Activated CD4-positive, CD25-positive, alpha-beta regulatory T cell treated with anti-CD3 and anti-CD28 coated beads, Interleukin-2, amount 50 U/mL, for 24 hours (primary cell): Measurements from ENCODE around the gene RGS4.
"Not testable (repeated sequence)": the region's sequence is repeated elsewhere in the genome, so short reads cannot be mapped to it uniquely, and the experiment has no call there.

Experiments used
- ATAC-seq, 2 donors: fragments of 150-1000 bp; cut with Tn5 transposase; one replicate each; pipeline ENCODE4 v1.10.0; 2021; ENCODE audit warnings: mild to moderate bottlenecking in 1 of 2, moderate library complexity in 1 of 2

RGS4 gene

DNA sequence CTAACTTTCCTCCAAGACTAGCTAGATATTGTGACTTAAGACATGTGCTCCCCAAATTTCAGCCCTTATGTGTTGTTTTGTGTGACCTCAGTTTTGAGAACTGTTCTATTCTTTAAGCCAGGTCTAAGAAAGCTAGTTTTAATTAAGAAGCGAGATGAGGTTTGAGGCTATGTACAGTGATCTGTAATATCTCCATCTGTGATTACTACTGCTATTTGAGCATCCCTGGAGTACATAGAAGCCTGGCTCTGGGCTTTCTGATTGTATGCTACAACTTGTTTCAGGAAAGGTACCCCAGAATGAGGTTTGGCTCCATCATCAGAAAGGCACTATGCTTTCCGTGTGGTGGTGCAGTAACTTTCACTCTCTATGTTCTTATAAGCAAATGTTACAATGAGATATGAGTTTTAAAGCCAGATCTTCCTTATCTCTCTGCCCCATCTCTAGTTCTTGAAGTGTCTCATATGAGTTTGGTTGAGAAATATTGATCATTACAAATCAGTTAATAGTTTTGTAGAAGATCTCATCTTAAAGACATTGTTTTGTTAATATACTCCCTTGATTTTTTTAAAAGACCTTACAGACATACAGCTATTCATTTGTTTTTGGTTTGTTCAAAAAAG is 605 bp downstream of the RGS4 start:
- ATAC-seq: no peak

DNA sequence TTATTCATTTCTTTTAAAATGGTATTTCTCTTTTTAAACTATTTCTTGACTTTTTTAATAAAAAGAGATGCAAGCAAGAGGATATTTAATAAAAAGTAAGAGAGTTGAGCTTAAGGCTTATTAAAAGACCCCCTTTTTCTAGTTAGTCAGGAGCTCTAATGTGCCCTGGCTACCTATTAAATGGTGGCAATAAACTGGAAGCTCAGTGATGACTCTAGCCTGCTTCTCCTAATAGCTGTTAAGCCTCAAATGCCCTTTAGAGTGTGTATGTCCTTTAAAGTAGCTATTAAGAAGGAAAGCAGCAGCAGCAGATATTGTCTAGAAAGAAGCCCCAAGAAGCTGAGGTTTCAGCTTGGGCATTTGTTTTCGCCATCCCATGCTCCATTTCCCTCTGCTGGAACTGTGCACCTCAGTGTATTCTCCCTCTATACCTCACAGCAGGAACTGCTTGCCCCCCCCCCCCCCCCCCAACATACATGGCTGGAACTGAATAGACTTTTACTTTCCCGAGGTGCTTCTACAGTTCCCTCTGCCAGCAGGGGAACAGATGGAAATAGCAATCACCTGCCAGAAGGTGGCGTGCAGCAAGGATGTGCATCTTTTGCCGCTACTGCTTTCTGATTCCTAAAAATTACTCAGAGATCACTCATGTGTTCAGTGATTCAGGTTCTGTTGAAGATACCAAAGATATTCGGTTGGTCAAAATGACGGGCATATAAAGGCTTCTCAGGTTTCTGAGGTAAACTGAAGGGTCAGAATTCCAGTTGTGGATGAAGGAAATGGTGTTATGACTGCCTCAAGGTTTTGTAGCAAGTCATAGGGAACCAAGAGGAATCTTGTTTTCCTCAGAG is 2.5 kb downstream of the RGS4 start:
- no peak for ATAC-seq

DNA sequence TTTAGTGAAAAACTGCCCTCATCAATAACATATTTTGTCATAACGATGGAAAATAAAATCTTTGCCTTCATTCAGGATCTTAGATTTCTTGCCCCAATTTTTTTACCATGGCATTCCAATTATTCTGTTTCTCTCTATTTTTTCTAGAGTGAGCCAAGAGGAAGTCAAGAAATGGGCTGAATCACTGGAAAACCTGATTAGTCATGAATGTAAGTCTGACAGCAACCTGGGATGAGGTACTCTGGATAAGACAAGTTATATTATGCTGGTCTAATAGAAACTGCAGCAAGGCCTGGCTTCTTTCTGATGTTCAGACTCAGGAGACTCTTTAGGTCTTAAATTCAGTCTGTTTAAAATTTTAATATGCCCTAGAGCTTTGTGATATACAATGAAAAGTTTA is 3.5 kb downstream of the RGS4 start:
- ATAC-seq: no peak

DNA sequence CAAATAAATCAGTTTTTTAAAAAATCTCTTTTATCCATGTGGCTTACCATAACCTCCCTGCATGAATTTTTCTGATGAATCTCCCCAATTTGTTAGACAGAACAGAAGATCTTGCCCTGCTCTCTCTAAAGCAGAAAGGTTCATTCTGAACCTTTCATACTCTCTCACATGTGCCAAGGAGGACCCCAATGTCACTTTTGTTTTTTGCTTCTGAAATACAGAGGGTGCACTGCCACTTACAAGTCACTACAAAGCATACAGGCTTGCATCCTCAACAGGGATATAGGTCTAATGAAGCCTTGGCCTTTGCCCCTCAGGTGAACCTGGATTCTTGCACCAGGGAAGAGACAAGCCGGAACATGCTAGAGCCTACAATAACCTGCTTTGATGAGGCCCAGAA is 4.8 kb downstream of the RGS4 start:
- ATAC-seq: no peak

DNA sequence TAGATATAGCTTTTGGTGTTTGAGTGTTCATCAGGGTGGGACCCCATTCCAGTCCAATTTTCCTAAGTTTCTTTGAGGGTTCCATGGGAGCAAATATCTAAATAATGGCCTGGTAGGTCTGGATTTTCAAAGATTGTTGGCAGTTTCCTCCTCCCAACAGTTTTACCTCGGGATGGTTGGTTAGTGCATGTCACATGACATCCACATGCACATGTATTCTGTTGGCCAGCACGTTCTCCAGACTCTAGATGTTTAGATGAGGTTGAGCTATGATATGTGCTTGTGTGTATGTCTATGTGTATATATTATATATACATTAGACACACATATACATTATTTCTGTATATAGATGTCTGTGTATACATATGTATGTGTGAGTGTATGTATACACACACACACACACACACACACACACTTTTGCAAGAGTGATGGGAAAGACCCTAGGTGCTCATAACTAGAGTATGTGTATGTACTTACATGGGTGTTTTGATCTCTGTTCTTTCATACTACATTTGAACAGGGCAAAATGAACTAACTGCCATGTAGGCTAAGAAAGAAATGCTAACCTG is 5.6 kb downstream of the RGS4 start:
- no peak for ATAC-seq

GRCh38 chr1:163076044-163076443 is 6.9 kb downstream of the RGS4 start:
- no peak for ATAC-seq

GRCh38 chr1:163076446-163076845 is 7.3 kb downstream of the RGS4 start:
- no peak for ATAC-seq

GRCh38 chr1:163076981-163077761 is 8.0 kb downstream of the RGS4 start:
- no peak for ATAC-seq

- no peak for ATAC-seq
Measured at GRCh38 chr1:163082971-163083370, 13.8 kb downstream of the RGS4 start.

DNA sequence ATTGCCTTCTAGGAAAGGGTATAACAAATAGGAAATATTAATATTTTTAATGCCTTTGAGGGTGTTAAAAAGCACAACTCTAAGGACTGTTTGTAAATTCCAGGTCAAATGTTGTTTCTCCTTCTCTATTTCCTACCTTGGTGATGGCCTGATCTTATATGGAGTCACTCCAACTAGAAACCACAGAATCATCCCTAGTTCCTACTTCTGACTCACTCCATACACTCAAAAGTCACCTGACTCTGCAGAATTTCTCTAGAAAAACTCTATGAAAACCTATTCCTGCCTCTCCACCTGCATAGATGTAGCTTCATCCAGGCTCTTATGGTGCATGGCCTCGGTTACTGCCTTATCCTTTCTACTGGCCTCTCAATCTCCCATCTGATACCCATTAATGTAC is 14.5 kb downstream of the RGS4 start:
- ATAC-seq: no peak

DNA sequence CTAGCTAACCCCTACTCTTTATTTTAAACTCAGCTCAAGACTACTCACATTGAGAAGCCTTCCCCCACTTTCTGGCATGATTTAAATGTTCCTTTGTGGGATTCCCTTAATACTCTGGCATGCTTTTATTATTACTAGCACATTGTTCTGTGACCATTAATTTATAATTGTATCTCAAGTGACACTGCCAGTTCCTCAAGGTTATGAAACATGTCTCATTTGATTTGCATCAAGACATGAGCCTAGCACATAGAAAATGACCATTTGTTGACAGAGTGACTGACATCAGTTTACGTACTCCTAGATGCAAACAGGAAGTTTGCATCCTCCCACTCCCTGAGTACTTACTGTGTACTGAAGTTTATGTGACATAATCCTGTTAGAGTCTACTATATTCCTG is 15.2 kb downstream of the RGS4 start:
- no peak for ATAC-seq

DNA sequence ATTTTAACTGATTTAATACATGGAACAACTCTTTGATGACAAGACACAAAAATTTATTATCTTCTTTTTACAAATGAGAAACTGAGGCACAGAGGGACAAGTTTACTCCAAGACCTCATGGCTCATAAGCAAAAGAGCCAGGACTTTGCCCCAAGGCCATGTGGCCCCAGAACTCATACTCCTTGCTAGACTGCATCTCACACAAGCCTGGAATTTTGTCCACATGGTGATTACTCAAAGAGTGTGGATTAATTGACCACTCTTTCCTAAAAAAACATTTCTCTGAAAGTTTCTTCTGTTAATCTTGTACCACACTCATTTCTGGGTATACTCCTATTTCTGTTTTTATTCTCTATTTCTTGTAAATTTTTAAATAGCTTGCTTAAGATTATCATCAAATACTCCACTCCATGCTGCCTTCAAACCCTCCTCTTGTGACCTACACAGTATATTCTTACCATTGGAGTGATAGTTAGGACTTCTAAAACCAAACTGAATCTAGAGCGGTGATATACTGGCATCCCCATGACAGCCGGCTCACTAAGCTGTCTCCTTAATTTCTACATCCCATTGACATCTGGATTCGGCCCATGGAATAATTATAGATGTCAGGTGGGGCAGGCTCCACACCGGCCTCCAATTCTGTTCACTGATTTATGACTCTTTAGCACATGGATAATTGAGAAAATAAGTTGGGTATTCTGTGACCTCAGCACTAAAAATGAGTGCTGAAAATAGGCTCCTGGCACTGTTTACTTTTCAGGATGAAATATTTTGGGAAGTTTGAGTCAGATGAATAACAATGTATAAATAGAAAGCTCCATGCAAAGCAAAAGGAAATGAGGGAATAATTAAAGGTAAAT is 16.1 kb downstream of the RGS4 start:
- no peak for ATAC-seq

GRCh38 chr1:163085904-163086268 is 16.7 kb downstream of the RGS4 start:
- ATAC-seq: no peak

DNA sequence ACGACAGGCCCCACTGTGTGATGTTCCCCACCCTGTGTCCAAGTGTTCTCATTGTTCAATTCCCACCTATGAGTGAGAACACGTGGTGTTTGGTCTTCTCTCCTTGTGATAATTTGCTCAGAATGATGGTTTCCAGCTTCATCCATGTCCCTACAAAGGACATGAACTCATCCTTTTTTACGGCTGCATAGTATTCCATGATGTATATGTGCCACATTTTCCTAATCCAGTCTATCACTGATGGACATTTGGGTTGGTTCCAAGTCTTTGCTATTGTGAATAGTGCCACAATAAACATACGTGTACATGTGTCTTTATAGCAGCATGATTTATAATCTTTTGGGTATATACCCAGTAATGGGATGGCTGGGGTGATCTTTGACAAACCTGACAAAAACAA is 20.0 kb downstream of the RGS4 start:
- not testable (repeated sequence) for ATAC-seq

GRCh38 chr1:163090321-163090945 is 21.3 kb downstream of the RGS4 start:
- no peak for ATAC-seq

- no peak for ATAC-seq
Measured at GRCh38 chr1:163093169-163093568, 24.0 kb downstream of the RGS4 start.

- ATAC-seq: no peak
Measured at GRCh38 chr1:163093579-163093978, 24.4 kb downstream of the RGS4 start.

GRCh38 chr1:163094182-163094581 is 25.0 kb downstream of the RGS4 start:
- no peak for ATAC-seq

DNA sequence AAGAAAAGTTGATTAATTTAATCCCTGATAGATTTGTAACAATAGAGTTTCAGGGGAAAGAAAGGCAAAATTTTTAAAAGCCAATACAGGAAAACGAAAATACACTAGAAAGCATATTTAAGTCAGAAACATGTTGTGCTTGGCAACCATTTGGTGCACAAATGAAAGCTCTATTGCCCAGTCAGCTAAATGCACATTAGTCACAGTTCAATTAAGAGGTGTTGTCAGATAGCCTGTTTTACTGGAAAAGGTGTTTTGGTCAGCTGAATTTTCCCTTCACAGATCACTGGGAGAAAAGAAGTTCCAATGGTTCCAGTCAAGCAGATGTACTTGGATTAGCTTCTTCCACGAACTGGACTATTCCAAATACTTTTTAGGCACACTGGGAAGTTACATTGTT is 25.4 kb downstream of the RGS4 start:
- no peak for ATAC-seq

- no peak for ATAC-seq
Measured at GRCh38 chr1:163095213-163095612, 26.1 kb downstream of the RGS4 start.

- no peak for ATAC-seq
Measured at GRCh38 chr1:163102590-163102989, 33.4 kb downstream of the RGS4 start.
